ENCODE measurements around the gene BCR.

Gene BCR

GRCh38 chr22:23151827-23152226 is 28.5 kb upstream of the BCR start:
- DNase-seq = no peak

DNA sequence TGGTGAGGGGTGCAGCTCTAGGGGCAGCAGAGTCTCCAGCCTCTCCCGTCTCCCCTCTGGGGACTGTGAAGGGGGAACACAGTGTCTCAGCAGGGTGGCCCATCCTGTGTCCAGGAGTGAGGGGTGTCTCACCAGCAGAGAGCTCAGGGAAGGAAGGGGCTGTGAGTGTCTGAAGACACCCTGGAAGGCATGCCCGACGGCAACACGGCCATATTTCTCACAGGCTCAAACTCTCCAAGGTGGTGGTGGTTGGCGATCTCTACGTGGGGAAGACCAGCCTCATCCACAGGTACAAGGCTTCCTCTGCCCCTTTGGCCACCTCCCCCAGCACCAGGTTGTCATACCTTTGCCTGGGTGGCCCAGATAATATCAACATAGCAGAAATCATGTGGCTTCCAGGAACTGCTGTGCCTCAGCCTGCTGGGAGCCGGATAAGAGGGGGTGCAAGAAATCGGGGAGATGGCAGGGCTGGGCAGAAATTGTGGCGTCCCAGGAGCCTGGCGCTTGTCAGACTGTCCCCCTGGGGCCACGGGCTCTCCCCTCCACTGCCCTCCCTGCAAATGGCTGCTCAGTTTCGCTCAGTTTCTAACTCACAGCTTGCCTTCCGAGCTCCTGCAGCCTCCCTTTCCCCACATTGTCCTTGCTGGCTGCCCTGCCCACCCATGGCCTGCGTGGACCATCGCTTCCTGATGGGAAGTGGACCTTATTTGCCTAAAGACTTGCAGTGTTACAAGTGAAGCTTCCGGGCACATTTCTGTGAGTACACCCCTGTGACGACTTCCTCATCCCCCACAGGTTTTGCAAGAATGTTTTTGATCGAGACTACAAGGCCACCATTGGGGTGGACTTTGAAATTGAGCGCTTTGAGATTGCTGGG is 27.8 kb upstream of the BCR start:
- no peak for DNase-seq

DNA sequence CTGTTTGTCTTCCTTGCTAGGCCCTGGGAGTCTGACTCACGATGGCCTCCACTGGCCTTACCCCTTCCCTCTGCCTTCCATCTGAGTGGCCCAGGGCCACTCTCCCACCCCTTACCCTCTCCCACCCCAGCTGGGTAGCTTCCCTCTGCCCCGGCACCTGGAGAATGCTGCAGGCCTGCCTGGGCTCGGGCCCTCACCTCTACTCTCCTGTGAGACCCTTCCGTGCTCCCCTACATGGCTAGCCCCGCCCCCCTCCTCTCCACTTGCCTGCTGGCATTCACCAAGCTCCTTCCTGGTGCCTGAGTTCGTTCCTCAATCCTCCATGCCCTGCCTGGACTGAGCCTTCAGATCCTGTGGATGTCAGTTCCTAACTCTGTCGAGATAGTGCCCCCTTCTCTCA is 26.3 kb upstream of the BCR start:
- DNase-seq = no peak

GRCh38 chr22:23154461-23154860 is 25.8 kb upstream of the BCR start:
- DNase-seq = no peak

- DNase-seq = no peak
These were observed 25.2 kb upstream of the BCR start for GRCh38 chr22:23155143-23155542.

GRCh38 chr22:23155831-23156230 is 24.5 kb upstream of the BCR start:
- no peak for DNase-seq

DNA sequence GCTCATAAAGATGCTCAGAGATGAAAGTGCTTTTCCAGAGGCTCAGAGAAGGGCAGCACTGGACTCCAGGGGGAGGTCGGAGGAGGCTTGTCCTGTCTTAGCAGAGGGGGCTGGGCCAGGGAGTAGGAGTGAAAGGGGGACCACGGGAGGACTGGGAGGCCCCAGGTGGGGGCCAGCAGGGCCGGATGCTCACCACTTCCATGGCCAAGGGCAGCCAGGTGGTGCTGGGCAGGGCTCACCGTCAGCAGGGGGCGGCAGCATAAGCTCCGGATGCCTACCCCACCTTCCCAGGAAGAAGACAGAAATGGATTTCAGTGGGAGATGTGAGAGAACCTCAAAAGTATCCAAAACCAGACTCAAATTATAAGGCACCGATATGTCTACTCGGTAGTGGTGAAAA is 24.0 kb upstream of the BCR start:
- DNase-seq = no peak

- no peak for DNase-seq
These were observed 22.5 kb upstream of the BCR start for GRCh38 chr22:23157560-23158515.

DNA sequence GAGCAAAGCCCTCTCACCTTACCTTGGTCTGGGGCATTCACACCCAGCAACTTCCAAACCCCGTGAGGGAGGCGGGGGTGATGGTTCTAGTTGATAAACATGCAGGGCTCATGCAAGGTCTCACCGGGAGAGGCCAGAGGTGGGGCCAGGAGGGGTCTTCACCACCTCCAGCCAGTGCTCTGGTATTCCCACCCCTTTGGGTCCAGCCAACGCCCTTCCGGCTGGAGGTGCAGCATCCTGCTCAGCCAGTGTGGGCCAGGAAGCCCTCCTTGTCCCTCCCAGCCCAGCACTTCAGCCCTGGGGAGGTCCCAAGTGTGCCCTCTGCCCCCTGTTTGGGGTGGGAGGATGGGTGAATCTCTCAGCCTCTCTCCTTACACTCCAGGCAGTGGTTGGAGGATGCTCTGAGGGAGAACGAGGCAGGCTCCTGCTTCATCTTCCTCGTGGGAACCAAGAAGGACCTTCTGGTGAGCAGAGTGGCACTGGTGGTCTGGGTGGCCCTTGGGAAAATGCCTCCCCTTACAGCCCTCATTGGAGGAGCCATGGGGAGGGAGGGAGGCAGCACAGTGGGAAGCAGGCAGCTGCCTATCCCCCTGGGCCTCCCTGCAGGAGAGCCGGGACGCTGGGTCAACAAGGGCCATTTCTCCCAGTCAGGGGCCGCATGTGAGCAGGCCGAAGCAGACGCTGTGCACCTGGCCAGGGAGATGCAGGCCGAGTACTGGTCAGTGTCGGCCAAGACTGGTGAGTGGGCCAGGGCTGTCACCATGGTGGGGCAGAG is 21.6 kb upstream of the BCR start:
- no peak for DNase-seq

- DNase-seq = no peak
These were observed 21.0 kb upstream of the BCR start for GRCh38 chr22:23159291-23159630.

- no peak for DNase-seq
These were observed 19.3 kb upstream of the BCR start for GRCh38 chr22:23161029-23161428.

DNA sequence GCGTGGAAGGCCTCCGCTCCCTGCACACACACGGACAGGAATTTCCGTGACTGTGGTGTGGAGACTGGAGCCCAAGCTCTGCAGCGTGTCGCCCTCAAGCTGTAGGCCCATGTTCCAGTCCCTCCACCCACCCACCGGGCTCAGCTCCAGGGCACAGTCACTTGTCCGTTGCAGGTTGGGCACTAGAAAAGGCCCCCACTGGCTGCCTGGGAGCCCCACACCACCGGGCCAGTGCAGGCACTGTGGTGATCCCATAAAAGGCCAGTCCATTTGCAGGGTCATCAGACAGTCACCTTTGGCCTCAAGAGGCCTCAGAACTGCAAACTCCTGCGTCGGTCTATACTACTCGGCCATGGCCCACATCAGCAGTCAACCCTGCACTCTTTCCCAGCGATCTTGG is 18.7 kb upstream of the BCR start:
- DNase-seq = no peak

DNA sequence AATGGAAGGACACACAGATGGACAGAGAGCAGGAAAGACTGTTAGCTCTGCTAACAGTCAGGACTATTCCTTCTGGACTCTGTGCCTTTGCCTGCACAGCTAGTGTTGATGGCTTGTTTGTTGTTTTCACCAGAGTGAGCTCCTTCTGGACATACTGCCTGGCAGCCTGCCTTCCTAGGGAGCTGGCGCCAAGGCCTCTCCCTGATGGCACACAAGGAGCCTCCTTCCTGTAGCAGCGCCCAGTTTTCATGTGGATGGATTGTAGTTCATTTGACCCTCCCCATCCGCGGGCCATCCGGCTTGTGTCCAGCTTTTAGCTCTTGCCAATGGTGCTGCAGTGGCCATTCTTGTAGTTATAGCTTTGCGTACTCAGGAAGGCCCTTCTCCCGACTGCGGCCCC is 16.6 kb upstream of the BCR start:
- no peak for DNase-seq

- DNase-seq = no peak
These were observed 16.2 kb upstream of the BCR start for GRCh38 chr22:23164091-23164490.

DNA sequence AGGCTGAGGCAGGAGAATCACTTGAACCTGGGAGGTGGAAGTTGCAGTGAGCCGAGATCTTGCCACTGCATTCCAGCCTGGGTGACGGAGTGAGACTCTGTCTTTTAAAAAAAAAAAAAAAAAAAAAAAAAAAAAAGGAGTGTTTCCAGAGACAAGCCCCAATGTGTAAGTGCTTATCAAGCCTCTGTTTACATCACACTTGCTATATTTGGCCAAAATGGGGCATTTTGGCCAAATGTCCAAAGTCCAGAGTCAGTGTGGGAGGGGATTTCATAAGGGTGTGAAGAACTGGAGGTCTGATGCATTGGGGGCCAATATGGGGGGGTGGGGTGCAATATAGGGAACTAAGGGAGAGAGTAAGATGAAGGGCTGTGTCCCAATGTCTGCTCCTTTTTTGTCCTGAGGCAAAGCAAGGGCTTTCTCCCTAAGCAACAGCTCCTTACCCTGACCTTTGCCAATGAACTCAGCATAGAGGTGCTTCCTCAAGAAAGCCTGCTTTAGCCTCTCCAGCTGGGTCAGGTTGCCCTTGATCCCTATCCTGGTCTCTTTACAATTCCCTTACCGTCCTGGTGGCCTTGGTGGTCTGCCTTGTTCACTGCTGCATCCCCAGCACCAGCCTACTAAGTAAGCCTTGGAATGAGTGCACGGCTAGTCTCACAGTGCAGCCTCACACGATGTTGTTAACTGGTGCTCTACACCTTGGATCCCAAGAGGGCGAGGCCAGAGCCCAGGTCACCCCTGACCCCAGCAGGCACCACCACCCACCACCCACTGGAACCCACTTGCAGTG is 14.1 kb upstream of the BCR start:
- DNase-seq = no peak

DNA sequence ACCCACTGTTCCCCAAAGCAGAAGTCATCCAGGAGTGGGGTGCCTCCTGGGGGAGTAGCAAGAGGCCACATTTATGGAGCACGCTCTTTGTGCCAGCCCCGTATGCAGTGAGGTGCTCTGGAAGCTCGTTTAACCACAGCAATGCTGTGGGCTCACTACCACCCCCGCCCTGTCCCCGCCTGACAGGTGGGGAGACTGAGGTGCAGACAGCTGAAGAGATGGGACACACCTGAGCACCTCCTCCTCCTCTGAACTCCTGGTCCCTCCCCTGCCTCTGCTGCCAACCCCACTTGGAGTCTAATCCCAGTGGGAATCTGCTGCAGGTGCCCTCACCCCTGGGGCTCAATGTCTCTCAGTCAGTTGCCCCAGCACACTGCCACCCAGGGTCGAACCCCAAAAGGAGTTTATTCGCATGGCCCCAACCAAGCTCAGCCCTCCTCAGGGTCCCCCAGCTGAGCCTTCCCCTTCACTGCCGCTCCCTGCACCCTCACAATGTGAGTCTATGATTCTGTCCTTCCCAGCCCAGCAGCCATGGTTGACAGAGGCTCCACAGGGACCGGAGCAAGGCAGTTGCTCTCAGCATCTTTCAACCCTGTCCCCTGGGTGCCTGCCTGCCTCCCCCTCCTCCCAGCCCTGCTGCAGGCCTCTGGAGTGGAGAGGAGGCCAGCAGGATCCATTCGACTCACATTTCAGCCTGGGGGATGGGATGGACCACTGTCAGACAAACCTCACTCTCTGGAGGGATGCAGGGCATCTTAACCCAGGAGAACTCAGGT is 13.3 kb upstream of the BCR start:
- DNase-seq = no peak

- DNase-seq = no peak
These were observed 11.8 kb upstream of the BCR start for GRCh38 chr22:23168391-23169042.

- no peak for DNase-seq
These were observed 11.3 kb upstream of the BCR start for GRCh38 chr22:23169043-23169406.

GRCh38 chr22:23175817-23176644 is 4.3 kb upstream of the BCR start:
- DNase-seq = no peak

DNA sequence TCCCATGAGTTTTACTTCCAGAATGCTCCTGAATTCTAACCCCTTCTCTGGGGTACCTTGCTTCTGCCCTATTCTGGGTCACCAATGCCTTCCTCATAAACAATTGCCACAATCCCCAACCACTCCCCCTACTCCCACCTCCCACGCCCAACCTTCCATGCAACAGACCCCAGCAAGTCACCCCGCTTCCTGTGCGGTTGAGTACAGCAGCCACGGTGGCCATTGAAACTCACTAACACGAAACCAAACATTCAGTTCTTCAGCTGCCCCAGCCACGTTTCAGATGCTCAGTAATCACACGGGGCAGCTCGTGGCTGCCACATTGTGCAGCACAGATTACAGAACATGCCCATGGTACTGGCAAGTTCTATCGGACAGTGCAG is 3.7 kb upstream of the BCR start:
- no peak for DNase-seq

Data from T-helper 9 cell (primary cell).